ENCODE data around the gene TUBE1.

TUBE1 gene

DNA sequence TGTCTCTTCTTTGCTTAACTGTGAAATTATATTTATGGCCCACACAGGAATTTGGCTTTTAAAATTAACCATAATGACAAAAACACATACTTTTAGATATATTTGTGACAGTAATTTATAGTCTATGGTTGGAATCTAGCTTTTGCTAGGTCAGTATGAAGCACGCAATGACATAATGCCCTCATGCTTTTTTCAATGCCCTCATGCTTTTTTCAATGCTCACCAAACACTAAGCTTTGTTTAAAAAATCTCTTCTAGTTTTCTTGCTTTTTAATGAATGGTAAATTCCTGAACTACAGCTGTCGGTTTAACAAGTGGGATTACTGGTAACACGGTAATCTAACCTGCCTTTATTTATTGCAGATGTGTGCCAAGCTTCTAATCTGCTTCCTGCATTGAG lies 20.7 kb downstream of the TUBE1 start:
- TF ChIP-seq ZC3H10 (CRISPR knock-in tag; IDR thresholded peaks at IDR 0.05): no peak
- TF ChIP-seq ZNF8 (CRISPR knock-in tag; IDR thresholded peaks at IDR 0.05): no peak
- no peak for TF ChIP-seq ZNF565 (CRISPR knock-in tag; conservative IDR thresholded peaks at IDR 0.05; ENCODE audit: low read depth)
- no peak for TF ChIP-seq ZNF70 (CRISPR knock-in tag; IDR thresholded peaks at IDR 0.05)
- no peak for TF ChIP-seq BACH2 (CRISPR knock-in tag; IDR thresholded peaks at IDR 0.05; ENCODE audit: borderline replicate concordance)
- TF ChIP-seq ZFP3 (CRISPR knock-in tag; IDR thresholded peaks at IDR 0.05): no peak
- no peak for TF ChIP-seq ARNTL (CRISPR knock-in tag; IDR thresholded peaks at IDR 0.05; ENCODE audit: borderline replicate concordance, low read depth)
- TF ChIP-seq, protein P1, sequence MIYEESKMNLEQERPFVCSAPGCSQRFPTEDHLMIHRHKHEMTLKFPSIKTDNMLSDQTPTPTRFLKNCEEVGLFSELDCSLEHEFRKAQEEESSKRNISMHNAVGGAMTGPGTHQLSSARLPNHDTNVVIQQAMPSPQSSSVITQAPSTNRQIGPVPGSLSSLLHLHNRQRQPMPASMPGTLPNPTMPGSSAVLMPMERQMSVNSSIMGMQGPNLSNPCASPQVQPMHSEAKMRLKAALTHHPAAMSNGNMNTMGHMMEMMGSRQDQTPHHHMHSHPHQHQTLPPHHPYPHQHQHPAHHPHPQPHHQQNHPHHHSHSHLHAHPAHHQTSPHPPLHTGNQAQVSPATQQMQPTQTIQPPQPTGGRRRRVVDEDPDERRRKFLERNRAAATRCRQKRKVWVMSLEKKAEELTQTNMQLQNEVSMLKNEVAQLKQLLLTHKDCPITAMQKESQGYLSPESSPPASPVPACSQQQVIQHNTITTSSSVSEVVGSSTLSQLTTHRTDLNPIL (CRISPR knock-in tag; IDR thresholded peaks at IDR 0.05; ENCODE audit: low read depth): no peak
- TF ChIP-seq, protein P2, sequence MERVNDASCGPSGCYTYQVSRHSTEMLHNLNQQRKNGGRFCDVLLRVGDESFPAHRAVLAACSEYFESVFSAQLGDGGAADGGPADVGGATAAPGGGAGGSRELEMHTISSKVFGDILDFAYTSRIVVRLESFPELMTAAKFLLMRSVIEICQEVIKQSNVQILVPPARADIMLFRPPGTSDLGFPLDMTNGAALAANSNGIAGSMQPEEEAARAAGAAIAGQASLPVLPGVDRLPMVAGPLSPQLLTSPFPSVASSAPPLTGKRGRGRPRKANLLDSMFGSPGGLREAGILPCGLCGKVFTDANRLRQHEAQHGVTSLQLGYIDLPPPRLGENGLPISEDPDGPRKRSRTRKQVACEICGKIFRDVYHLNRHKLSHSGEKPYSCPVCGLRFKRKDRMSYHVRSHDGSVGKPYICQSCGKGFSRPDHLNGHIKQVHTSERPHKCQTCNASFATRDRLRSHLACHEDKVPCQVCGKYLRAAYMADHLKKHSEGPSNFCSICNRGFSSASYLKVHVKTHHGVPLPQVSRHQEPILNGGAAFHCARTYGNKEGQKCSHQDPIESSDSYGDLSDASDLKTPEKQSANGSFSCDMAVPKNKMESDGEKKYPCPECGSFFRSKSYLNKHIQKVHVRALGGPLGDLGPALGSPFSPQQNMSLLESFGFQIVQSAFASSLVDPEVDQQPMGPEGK (CRISPR knock-in tag; IDR thresholded peaks at IDR 0.05; ENCODE audit: borderline replicate concordance): no peak
- TF ChIP-seq RARB (CRISPR knock-in tag; IDR thresholded peaks at IDR 0.05): no peak
- TF ChIP-seq TOX (CRISPR knock-in tag; IDR thresholded peaks at IDR 0.05; ENCODE audit: borderline replicate concordance): no peak
- no peak for ATAC-seq

DNA sequence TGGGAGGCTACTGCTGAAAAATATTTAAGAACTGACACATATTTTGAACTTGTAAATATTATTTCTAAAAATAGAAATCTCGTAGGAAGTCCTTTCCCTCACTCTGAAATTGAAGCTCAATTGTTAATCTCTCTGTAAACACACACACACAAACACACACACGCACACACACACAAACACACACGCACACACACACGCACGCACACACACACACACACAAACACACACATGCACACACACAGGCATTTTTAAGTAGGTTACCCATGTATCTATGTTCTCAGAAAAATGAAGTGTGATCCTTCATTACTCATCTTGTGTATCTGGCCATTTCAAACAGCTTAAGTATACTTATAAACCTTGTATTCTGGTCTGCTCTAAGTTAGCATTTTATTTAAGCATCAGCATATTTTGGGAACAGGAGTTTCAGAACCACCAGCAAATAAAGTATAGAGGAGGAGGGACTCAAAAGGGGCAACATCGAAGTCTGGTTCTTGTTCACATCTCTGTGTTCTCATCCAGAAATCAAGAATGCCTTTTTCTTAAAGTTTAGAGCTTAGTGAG lies 21.8 kb downstream of the TUBE1 start:
- no peak for TF ChIP-seq GLIS3 (CRISPR knock-in tag; IDR thresholded peaks at IDR 0.05)
- TF ChIP-seq ZNF70 (CRISPR knock-in tag; IDR thresholded peaks at IDR 0.05): no peak
- TF ChIP-seq, protein P3, sequence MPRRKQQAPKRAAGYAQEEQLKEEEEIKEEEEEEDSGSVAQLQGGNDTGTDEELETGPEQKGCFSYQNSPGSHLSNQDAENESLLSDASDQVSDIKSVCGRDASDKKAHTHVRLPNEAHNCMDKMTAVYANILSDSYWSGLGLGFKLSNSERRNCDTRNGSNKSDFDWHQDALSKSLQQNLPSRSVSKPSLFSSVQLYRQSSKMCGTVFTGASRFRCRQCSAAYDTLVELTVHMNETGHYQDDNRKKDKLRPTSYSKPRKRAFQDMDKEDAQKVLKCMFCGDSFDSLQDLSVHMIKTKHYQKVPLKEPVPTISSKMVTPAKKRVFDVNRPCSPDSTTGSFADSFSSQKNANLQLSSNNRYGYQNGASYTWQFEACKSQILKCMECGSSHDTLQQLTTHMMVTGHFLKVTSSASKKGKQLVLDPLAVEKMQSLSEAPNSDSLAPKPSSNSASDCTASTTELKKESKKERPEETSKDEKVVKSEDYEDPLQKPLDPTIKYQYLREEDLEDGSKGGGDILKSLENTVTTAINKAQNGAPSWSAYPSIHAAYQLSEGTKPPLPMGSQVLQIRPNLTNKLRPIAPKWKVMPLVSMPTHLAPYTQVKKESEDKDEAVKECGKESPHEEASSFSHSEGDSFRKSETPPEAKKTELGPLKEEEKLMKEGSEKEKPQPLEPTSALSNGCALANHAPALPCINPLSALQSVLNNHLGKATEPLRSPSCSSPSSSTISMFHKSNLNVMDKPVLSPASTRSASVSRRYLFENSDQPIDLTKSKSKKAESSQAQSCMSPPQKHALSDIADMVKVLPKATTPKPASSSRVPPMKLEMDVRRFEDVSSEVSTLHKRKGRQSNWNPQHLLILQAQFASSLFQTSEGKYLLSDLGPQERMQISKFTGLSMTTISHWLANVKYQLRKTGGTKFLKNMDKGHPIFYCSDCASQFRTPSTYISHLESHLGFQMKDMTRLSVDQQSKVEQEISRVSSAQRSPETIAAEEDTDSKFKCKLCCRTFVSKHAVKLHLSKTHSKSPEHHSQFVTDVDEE (CRISPR knock-in tag; IDR thresholded peaks at IDR 0.05): no peak
- TF ChIP-seq BACH2 (CRISPR knock-in tag; IDR thresholded peaks at IDR 0.05; ENCODE audit: borderline replicate concordance): no peak
- TF ChIP-seq ESRRG (CRISPR knock-in tag; IDR thresholded peaks at IDR 0.05): no peak
- TF ChIP-seq ZNF565 (CRISPR knock-in tag; conservative IDR thresholded peaks at IDR 0.05; ENCODE audit: low read depth): no peak
- no peak for ATAC-seq

DNA sequence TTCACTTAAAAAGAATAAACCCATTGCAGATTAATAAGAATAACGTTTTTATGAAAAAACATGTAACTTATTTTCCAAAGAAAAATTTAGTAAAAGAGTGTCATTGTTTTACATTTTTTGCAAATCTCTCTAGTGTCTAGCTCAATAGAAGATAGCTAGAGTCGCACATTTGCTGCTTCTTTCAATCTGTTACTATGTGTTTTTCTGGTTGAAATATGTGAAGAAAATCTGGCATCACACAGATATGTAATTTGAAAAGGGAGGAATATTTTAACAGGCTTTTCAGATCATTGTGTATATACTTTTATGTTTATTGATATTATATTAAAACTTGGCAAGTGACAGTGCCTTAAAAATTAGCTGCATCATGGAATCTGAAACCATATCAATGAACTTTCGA lies 24.3 kb downstream of the TUBE1 start:
- TF ChIP-seq, protein P4, sequence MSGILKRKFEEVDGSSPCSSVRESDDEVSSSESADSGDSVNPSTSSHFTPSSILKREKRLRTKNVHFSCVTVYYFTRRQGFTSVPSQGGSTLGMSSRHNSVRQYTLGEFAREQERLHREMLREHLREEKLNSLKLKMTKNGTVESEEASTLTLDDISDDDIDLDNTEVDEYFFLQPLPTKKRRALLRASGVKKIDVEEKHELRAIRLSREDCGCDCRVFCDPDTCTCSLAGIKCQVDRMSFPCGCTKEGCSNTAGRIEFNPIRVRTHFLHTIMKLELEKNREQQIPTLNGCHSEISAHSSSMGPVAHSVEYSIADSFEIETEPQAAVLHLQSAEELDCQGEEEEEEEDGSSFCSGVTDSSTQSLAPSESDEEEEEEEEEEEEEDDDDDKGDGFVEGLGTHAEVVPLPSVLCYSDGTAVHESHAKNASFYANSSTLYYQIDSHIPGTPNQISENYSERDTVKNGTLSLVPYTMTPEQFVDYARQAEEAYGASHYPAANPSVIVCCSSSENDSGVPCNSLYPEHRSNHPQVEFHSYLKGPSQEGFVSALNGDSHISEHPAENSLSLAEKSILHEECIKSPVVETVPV (CRISPR knock-in tag; IDR thresholded peaks at IDR 0.05): no peak
- TF ChIP-seq ZFP30 (CRISPR knock-in tag; IDR thresholded peaks at IDR 0.05) (no peak), ZNF8 (CRISPR knock-in tag; IDR thresholded peaks at IDR 0.05) (no peak)
- ATAC-seq: no peak

DNA sequence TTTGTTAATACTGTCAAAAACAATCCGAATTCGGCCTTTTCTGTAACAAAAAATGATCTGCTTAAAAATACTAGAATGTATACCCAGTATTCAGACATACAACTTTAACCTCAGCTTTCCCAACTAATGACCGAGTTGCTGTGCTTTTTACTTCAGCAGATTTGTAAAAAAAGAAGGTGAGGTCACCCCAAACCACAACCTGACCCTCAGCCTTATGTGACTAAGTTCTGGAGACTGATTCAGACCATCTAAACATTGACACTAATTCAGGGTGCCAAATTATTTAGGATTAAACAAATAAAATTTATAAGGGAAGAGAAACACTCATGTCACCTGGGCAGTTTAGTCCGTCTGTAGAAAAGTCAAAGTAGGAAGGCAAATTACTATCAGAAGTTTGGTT lies 25.7 kb downstream of the TUBE1 start:
- ATAC-seq: no peak
- TF ChIP-seq RARB (CRISPR knock-in tag; IDR thresholded peaks at IDR 0.05) (no peak), ZFP30 (CRISPR knock-in tag; IDR thresholded peaks at IDR 0.05) (no peak), ZNF8 (CRISPR knock-in tag; IDR thresholded peaks at IDR 0.05) (no peak), TCF4 (CRISPR knock-in tag; IDR thresholded peaks at IDR 0.05; ENCODE audit: borderline replicate concordance) (no peak), ARNTL (CRISPR knock-in tag; IDR thresholded peaks at IDR 0.05; ENCODE audit: borderline replicate concordance, low read depth) (no peak), PPARA (CRISPR knock-in tag; IDR thresholded peaks at IDR 0.05; ENCODE audit: borderline replicate concordance) (no peak), ISL1 (CRISPR knock-in tag; IDR thresholded peaks at IDR 0.05) (no peak), ZNF565 (CRISPR knock-in tag; conservative IDR thresholded peaks at IDR 0.05; ENCODE audit: low read depth) (no peak), ZFP3 (CRISPR knock-in tag; IDR thresholded peaks at IDR 0.05) (no peak), CSDC2 (CRISPR knock-in tag; IDR thresholded peaks at IDR 0.05) (no peak), GLIS3 (CRISPR knock-in tag; IDR thresholded peaks at IDR 0.05) (no peak)
- TF ChIP-seq, protein P1 (CRISPR knock-in tag; IDR thresholded peaks at IDR 0.05; ENCODE audit: low read depth): no peak
- TF ChIP-seq, protein P5, sequence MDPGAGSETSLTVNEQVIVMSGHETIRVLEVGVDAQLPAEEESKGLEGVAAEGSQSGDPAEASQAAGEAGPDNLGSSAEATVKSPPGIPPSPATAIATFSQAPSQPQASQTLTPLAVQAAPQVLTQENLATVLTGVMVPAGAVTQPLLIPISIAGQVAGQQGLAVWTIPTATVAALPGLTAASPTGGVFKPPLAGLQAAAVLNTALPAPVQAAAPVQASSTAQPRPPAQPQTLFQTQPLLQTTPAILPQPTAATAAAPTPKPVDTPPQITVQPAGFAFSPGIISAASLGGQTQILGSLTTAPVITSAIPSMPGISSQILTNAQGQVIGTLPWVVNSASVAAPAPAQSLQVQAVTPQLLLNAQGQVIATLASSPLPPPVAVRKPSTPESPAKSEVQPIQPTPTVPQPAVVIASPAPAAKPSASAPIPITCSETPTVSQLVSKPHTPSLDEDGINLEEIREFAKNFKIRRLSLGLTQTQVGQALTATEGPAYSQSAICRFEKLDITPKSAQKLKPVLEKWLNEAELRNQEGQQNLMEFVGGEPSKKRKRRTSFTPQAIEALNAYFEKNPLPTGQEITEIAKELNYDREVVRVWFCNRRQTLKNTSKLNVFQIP (CRISPR knock-in tag; IDR thresholded peaks at IDR 0.05; ENCODE audit: borderline replicate concordance, low read depth): no peak
- TF ChIP-seq, protein P2 (CRISPR knock-in tag; IDR thresholded peaks at IDR 0.05; ENCODE audit: borderline replicate concordance): no peak

Measured in SK-N-SH treated with all-trans-retinoic acid at 6 μM for 48 hours (cell line).